Small intestine (tissue), 7 donors: Measurements from ENCODE around the gene CROT. TPM values are rescaled to one million over a fixed set of nuclear protein-coding genes. Genes with fewer than 3 reads are reported as not detected.
A peak's percentile ranks its signal among the peaks of the same experiment; 100 is the strongest.
"Not testable (repeated sequence)": the region's sequence is repeated elsewhere in the genome, so short reads cannot be mapped to it uniquely, and the experiment has no call there.

Experiments used
- DNase-seq, 2 donors: peaks; one replicate each; pipeline versions ENCODE4 v3.0.0 to v3.0.0-alpha.2; 2013
- FAIRE-seq: peaks from 2 replicates; lab custom pipeline; 2012; peaks lifted over from hg19 to GRCh38; lab: Jason Lieb, UNC
- H3K27ac ChIP-seq, 3 donors: one replicate each; pipeline ENCODE4 v1.5.1; 2013; ENCODE audit warnings: low read length in 2 of 3, mild to moderate bottlenecking in 2 of 3, control low read depth in 1 of 3, inconsistent platforms in 1 of 3, low read depth in 1 of 3, moderate library complexity in 1 of 3
- H3K27me3 ChIP-seq, 3 donors: one replicate each; pipeline ENCODE4 v1.6.1; 2013; ENCODE audit warnings: low read length in 3 of 3, inconsistent platforms in 1 of 3; ENCODE audit not compliant: control insufficient read depth in 3 of 3, insufficient read depth in 3 of 3
- H3K36me3 ChIP-seq, 3 donors: one replicate each; pipeline ENCODE4 v1.6.1; 2013; ENCODE audit warnings: low read length in 3 of 3, inconsistent platforms in 1 of 3, low read depth in 1 of 3, mild to moderate bottlenecking in 1 of 3, moderate library complexity in 1 of 3; ENCODE audit not compliant: control insufficient read depth in 3 of 3, insufficient read depth in 2 of 3
- H3K4me1 ChIP-seq, 3 donors: one replicate each; pipeline ENCODE4 v1.6.1; 2013; ENCODE audit warnings: low read length in 2 of 3, inconsistent platforms in 1 of 3, low read depth in 1 of 3, mild to moderate bottlenecking in 1 of 3, moderate library complexity in 1 of 3; ENCODE audit not compliant: control insufficient read depth in 3 of 3, insufficient read depth in 2 of 3
- H3K4me3 ChIP-seq, 3 donors: one replicate each; pipeline ENCODE4 v1.5.1; 2013; ENCODE audit warnings: low read length in 3 of 3, control low read depth in 1 of 3, inconsistent platforms in 1 of 3, low read depth in 1 of 3, mild to moderate bottlenecking in 1 of 3, moderate library complexity in 1 of 3
- H3K9me3 ChIP-seq, 2 donors: one replicate each; pipeline ENCODE4 v1.6.1; 2013; ENCODE audit warnings: low read depth in 1 of 2, low read length in 1 of 2; ENCODE audit not compliant: control insufficient read depth in 2 of 2, insufficient read depth in 1 of 2
- WGBS, 3 donors: extraction: QIAGEN DNeasy Blood & Tissue Kit; methylation state at CpG; one replicate each; pipeline ENCODE4 v1.1.7; 2013; 5-methylcytosine and 5-hydroxymethylcytosine counted together
- polyA plus RNA-seq, 4 donors: library from polyadenylated mRNA; stranded (reverse) in 3 of 4; unstranded in 1 of 4; fragments of 200-250 nt in 3 of 4; fragments of 120-200 nt in 1 of 4; gene quantifications; one replicate each; pipeline versions ENCODE4 v1.2.1 to v1.2.3, GENCODE V29; 2013
- donor health status: healthy with polysubstance abuse.
- donor health status: control.
- donor health status: control.
- donor health status: Bipolar disorder and iron deficiency.
- donor health status: healthy.

Gene CROT
- polyA plus RNA-seq, 4 donors: 13.1 to 57.5 (median 38.7) TPM

GRCh38 chr7:87317691-87318245 lies 27.7 kb upstream of the CROT start:
- FAIRE-seq: no peak

GRCh38 chr7:87318741-87319140 lies 26.7 kb upstream of the CROT start:
- no peaks in the 10 kb centered on the region for H3K27me3 ChIP-seq
- peaks cover 0 to 7% of the 10 kb centered on the region in 2 donors for H3K9me3 ChIP-seq
- FAIRE-seq: no peak
- DNase-seq: no peak
- no peaks in the 10 kb centered on the region for H3K36me3 ChIP-seq
- H3K27ac ChIP-seq: no peak overlapping the region
- H3K4me1 ChIP-seq: no peaks in the 10 kb centered on the region
- 40 to 50% (median 48%) methylated on average over 1 of the region's 1 CpG for WGBS, 3 donors
- no peak overlapping the region for H3K4me3 ChIP-seq

More at GRCh38 chr7:87317691-87318245, 27.7 kb upstream of the CROT start:
- no peak overlapping the region for H3K4me3 ChIP-seq
- peaks cover 0 to under 1% of the 10 kb centered on the region in 2 donors for H3K9me3 ChIP-seq
- no peaks in the 10 kb centered on the region for H3K36me3 ChIP-seq
- WGBS, 3 donors: 94 to 100% (median 98%) methylated on average over 2 of the region's 2 CpGs
- no peak overlapping the region for H3K27ac ChIP-seq
- H3K27me3 ChIP-seq: no peaks in the 10 kb centered on the region
- no peaks in the 10 kb centered on the region for H3K4me1 ChIP-seq
- DNase-seq: no peak

- not testable (repeated sequence) for H3K36me3 ChIP-seq, H3K9me3 ChIP-seq, FAIRE-seq, H3K4me3 ChIP-seq, H3K4me1 ChIP-seq, H3K27ac ChIP-seq, H3K27me3 ChIP-seq
- DNase-seq: peak; percentile 14 to 64
- WGBS, 3 donors: 40 to 59% (median 45%) methylated on average over 8 of the region's 8 CpGs
Observed at GRCh38 chr7:87319154-87319581, 26.3 kb upstream of the CROT start.

- WGBS, 3 donors: 94 to 100% (median 100%) methylated on average over 1 of the region's 1 CpG
- Histone ChIP-seq H3K4me3 (no peak overlapping the region), H3K4me1 (no peaks in the 10 kb centered on the region), H3K27ac (no peak overlapping the region), H3K9me3 (peaks cover 2 to 26% of the 10 kb centered on the region in 2 donors), H3K36me3 (peaks cover 1 to 3% (median 2%) of the 10 kb centered on the region in 3 donors), H3K27me3 (no peaks in the 10 kb centered on the region)
- FAIRE-seq (no peak), DNase-seq (no peak)
Observed at GRCh38 chr7:87322912-87323311, 22.6 kb upstream of the CROT start.

GRCh38 chr7:87325576-87326370 lies 19.7 kb upstream of the CROT start:
- H3K9me3 ChIP-seq: peaks cover 2 to 48% of the 10 kb centered on the region in 2 donors
- no peak for DNase-seq
- FAIRE-seq: no peak
- WGBS, 3 donors: 91 to 97% (median 95%) methylated on average over 2 of the region's 2 CpGs
- no peak overlapping the region for H3K27ac ChIP-seq
- no peak overlapping the region for H3K4me3 ChIP-seq
- H3K27me3 ChIP-seq: no peaks in the 10 kb centered on the region
- H3K36me3 ChIP-seq: peaks cover 3 to 13% (median 5%) of the 10 kb centered on the region in 3 donors
- H3K4me1 ChIP-seq: peaks cover 0 to 4% (median 0%) of the 10 kb centered on the region in 3 donors

- no peaks in the 10 kb centered on the region for H3K27me3 ChIP-seq
- DNase-seq: no peak
- H3K36me3 ChIP-seq: peaks cover 3 to 13% (median 5%) of the 10 kb centered on the region in 3 donors
- no peak for FAIRE-seq
- peaks cover 2 to 42% of the 10 kb centered on the region in 2 donors for H3K9me3 ChIP-seq
- no peak overlapping the region for H3K27ac ChIP-seq
- H3K4me1 ChIP-seq: peaks cover 0 to 18% (median 0%) of the 10 kb centered on the region in 3 donors
- WGBS, 3 donors: 94 to 97% (median 97%) methylated on average over 3 of the region's 3 CpGs
- H3K4me3 ChIP-seq: no peak overlapping the region
Observed at GRCh38 chr7:87328281-87328680, 17.2 kb upstream of the CROT start.

GRCh38 chr7:87330316-87330715 lies 15.1 kb upstream of the CROT start:
- H3K9me3 ChIP-seq: peaks cover 2 to 43% of the 10 kb centered on the region in 2 donors
- DNase-seq (peak in 1 of 2 donors; percentile 55), FAIRE-seq (no peak)

GRCh38 chr7:87330942-87331341 lies 14.5 kb upstream of the CROT start:
- no peak overlapping the region for H3K4me3 ChIP-seq
- WGBS, 3 donors: 52 to 65% (median 59%) methylated on average over 2 of the region's 2 CpGs
- FAIRE-seq: no peak
- peak overlapping the region in 1 of 3 donors; percentile 86 for H3K27ac ChIP-seq
- H3K36me3 ChIP-seq: peaks cover 0 to 14% (median 5%) of the 10 kb centered on the region in 3 donors
- H3K4me1 ChIP-seq: peaks cover 0 to 18% (median 0%) of the 10 kb centered on the region in 3 donors
- H3K9me3 ChIP-seq: peaks cover 2 to 42% of the 10 kb centered on the region in 2 donors
- no peak for DNase-seq
- no peaks in the 10 kb centered on the region for H3K27me3 ChIP-seq

More at GRCh38 chr7:87330316-87330715, 15.1 kb upstream of the CROT start:
- 61 to 71% (median 63%) methylated on average over 3 of the region's 3 CpGs for WGBS, 3 donors
- Histone ChIP-seq H3K4me1 (peaks cover 0 to 18% (median 0%) of the 10 kb centered on the region in 3 donors), H3K36me3 (peaks cover 0 to 14% (median 5%) of the 10 kb centered on the region in 3 donors), H3K27ac (no peak overlapping the region), H3K4me3 (no peak overlapping the region), H3K27me3 (no peaks in the 10 kb centered on the region)
